ENCODE data around the gene TC2N.

- TF ChIP-seq CTCF (conservative IDR thresholded peaks at IDR 0.05), result no peak
- TF ChIP-seq EZH2 (IDR thresholded peaks at IDR 0.05; ENCODE audit: low read depth), result no peak
These were observed 123.3 kb downstream of the TC2N start for GRCh38 chr14:91744068-91744480.
